ENCODE data around the gene CDK2AP2. TPM values are rescaled to one million over a fixed set of nuclear protein-coding genes. Genes with fewer than 3 reads are reported as not detected.

The CDK2AP2 gene
- total and polyA plus RNA-seq, 2 experiments from 2014 or later: 29.6 to 55.2 TPM

- H3K9me3 ChIP-seq (ENCODE audit: low read depth): no peaks in the 10 kb centered on the region
- H3K4me1 ChIP-seq (ENCODE audit: insufficient read depth): peaks cover 7% of the 10 kb centered on the region; the same call in 1 of the 2 replicates
- in situ Hi-C loops (cut with MboI): no loop called here
- H3K9me2 ChIP-seq (ENCODE audit: insufficient read depth): no peaks in the 10 kb centered on the region
- no peak for DNase-seq
- H3F3A ChIP-seq (ENCODE audit: insufficient read depth): peaks cover 7% of the 10 kb centered on the region; the same call in 1 of the 2 replicates
- 93 to 94% methylated on average over 17 to 18 of the region's 18 CpGs for WGBS, 2 experiments (ENCODE audit: low coverage in 1 of 2, low lambda C conversion rate in 2 of 2, missing lambda C conversion rate in 2 of 2)
- no peak overlapping the region for H3K9ac ChIP-seq
- H3K4me3 ChIP-seq: no peak overlapping the region
- H3K4me2 ChIP-seq (ENCODE audit: unreplicated experiment): no peak overlapping the region
- H3K79me2 ChIP-seq (ENCODE audit: insufficient read depth): peaks cover 6% of the 10 kb centered on the region; the same call in 1 of the 2 replicates
- H3K27me3 ChIP-seq (replicated peaks; ENCODE audit: insufficient read depth): no peaks in the 10 kb centered on the region
- no peak overlapping the region for H2AFZ ChIP-seq
- no peak overlapping the region for H3K27ac ChIP-seq
- H3K36me3 ChIP-seq (ENCODE audit: low read depth): no peaks in the 10 kb centered on the region
- no peaks in the 10 kb centered on the region for H4K20me1 ChIP-seq (ENCODE audit: insufficient read depth)
- no peak for TF ChIP-seq EZH2phosphoT487 (IDR thresholded peaks at IDR 0.05; ENCODE audit: insufficient read depth, low read depth)
- TF ChIP-seq EZH2 (IDR thresholded peaks at IDR 0.05; ENCODE audit: insufficient read depth, poor library complexity, severe bottlenecking): no peak
Observed at GRCh38 chr11:67501854-67502253, 6.1 kb downstream of the CDK2AP2 start.

GRCh38 chr11:67500831-67501715, 6.9 kb downstream of the CDK2AP2 start:
- no peak overlapping the region for H3K4me3 ChIP-seq
- H3K4me2 ChIP-seq (ENCODE audit: unreplicated experiment): no peak overlapping the region
- no peak for TF ChIP-seq EZH2 (IDR thresholded peaks at IDR 0.05; ENCODE audit: insufficient read depth, poor library complexity, severe bottlenecking)
- no peak for TF ChIP-seq EZH2phosphoT487 (IDR thresholded peaks at IDR 0.05; ENCODE audit: insufficient read depth, low read depth)
- H3F3A ChIP-seq (ENCODE audit: insufficient read depth): no peaks in the 10 kb centered on the region
- H3K27me3 ChIP-seq (replicated peaks; ENCODE audit: insufficient read depth): no peaks in the 10 kb centered on the region
- peaks cover 7% of the 10 kb centered on the region; the same call in 1 of the 2 replicates for H3K4me1 ChIP-seq (ENCODE audit: insufficient read depth)
- 94 to 99% methylated on average over 9 of the region's 9 CpGs for WGBS, 2 experiments (ENCODE audit: low coverage in 1 of 2, low lambda C conversion rate in 2 of 2, missing lambda C conversion rate in 2 of 2)
- H3K9ac ChIP-seq: no peak overlapping the region
- peak; percentile 38 for DNase-seq
- no peaks in the 10 kb centered on the region for H3K9me2 ChIP-seq (ENCODE audit: insufficient read depth)
- H3K79me2 ChIP-seq (ENCODE audit: insufficient read depth): no peaks in the 10 kb centered on the region
- H3K9me3 ChIP-seq (ENCODE audit: low read depth): no peaks in the 10 kb centered on the region
- no peaks in the 10 kb centered on the region for H3K36me3 ChIP-seq (ENCODE audit: low read depth)
- H3K27ac ChIP-seq: no peak overlapping the region
- H4K20me1 ChIP-seq (ENCODE audit: insufficient read depth): no peaks in the 10 kb centered on the region
- H2AFZ ChIP-seq: no peak overlapping the region
- in situ Hi-C loops (cut with MboI): no loop called here

- no peaks in the 10 kb centered on the region for H3K9me3 ChIP-seq (ENCODE audit: low read depth)
- in situ Hi-C loops (cut with MboI): no loop called here
- no peak overlapping the region for H3K9ac ChIP-seq
- no peak overlapping the region for H3K4me3 ChIP-seq
- H3K4me1 ChIP-seq (ENCODE audit: insufficient read depth): peaks cover 2% of the 10 kb centered on the region; the same call in 1 of the 2 replicates
- no peaks in the 10 kb centered on the region for H3K9me2 ChIP-seq (ENCODE audit: insufficient read depth)
- no peaks in the 10 kb centered on the region for H3K79me2 ChIP-seq (ENCODE audit: insufficient read depth)
- DNase-seq: no peak
- WGBS, 2 experiments (ENCODE audit: low coverage in 1 of 2, low lambda C conversion rate in 2 of 2, missing lambda C conversion rate in 2 of 2): 95% methylated on average over 1 of the region's 1 CpG; no CpG with 5 or more reads in 1 of the 2 experiments
- no peaks in the 10 kb centered on the region for H3F3A ChIP-seq (ENCODE audit: insufficient read depth)
- H3K27ac ChIP-seq: no peak overlapping the region
- H3K4me2 ChIP-seq (ENCODE audit: unreplicated experiment): no peak overlapping the region
- H3K27me3 ChIP-seq (replicated peaks; ENCODE audit: insufficient read depth): no peaks in the 10 kb centered on the region
- H4K20me1 ChIP-seq (ENCODE audit: insufficient read depth): no peaks in the 10 kb centered on the region
- TF ChIP-seq EZH2 (IDR thresholded peaks at IDR 0.05; ENCODE audit: insufficient read depth, poor library complexity, severe bottlenecking) (no peak), EZH2phosphoT487 (IDR thresholded peaks at IDR 0.05; ENCODE audit: insufficient read depth, low read depth) (no peak)
- no peaks in the 10 kb centered on the region for H3K36me3 ChIP-seq (ENCODE audit: low read depth)
- no peak overlapping the region for H2AFZ ChIP-seq
Observed at GRCh38 chr11:67500484-67500821, 7.5 kb downstream of the CDK2AP2 start.

GRCh38 chr11:67499808-67500483, 8.0 kb downstream of the CDK2AP2 start:
- no peaks in the 10 kb centered on the region for H3K9me3 ChIP-seq (ENCODE audit: low read depth)
- no peak overlapping the region for H3K4me2 ChIP-seq (ENCODE audit: unreplicated experiment)
- H3K9ac ChIP-seq: no peak overlapping the region
- DNase-seq: no peak
- no peaks in the 10 kb centered on the region for H3K79me2 ChIP-seq (ENCODE audit: insufficient read depth)
- in situ Hi-C loops (cut with MboI): no loop called here
- H3K9me2 ChIP-seq (ENCODE audit: insufficient read depth): no peaks in the 10 kb centered on the region
- no peak overlapping the region for H3K4me3 ChIP-seq
- H4K20me1 ChIP-seq (ENCODE audit: insufficient read depth): no peaks in the 10 kb centered on the region
- no peak for TF ChIP-seq EZH2 (IDR thresholded peaks at IDR 0.05; ENCODE audit: insufficient read depth, poor library complexity, severe bottlenecking)
- no peak for TF ChIP-seq EZH2phosphoT487 (IDR thresholded peaks at IDR 0.05; ENCODE audit: insufficient read depth, low read depth)
- WGBS, 2 experiments (ENCODE audit: low coverage in 1 of 2, low lambda C conversion rate in 2 of 2, missing lambda C conversion rate in 2 of 2): 96 to 97% methylated on average over 23 to 26 of the region's 26 CpGs
- no peaks in the 10 kb centered on the region for H3K27me3 ChIP-seq (replicated peaks; ENCODE audit: insufficient read depth)
- H2AFZ ChIP-seq: no peak overlapping the region
- no peaks in the 10 kb centered on the region for H3F3A ChIP-seq (ENCODE audit: insufficient read depth)
- no peaks in the 10 kb centered on the region for H3K4me1 ChIP-seq (ENCODE audit: insufficient read depth)
- no peak overlapping the region for H3K27ac ChIP-seq
- no peaks in the 10 kb centered on the region for H3K36me3 ChIP-seq (ENCODE audit: low read depth)

All from GM23248 (cell line).